ENCODE results near the gene ZFP28. TPM values are rescaled to one million over a fixed set of nuclear protein-coding genes. Genes with fewer than 3 reads are reported as not detected.

ZFP28 gene
- total RNA-seq, 2 experiments from 2014 or later, result 12.2 TPM

DNA sequence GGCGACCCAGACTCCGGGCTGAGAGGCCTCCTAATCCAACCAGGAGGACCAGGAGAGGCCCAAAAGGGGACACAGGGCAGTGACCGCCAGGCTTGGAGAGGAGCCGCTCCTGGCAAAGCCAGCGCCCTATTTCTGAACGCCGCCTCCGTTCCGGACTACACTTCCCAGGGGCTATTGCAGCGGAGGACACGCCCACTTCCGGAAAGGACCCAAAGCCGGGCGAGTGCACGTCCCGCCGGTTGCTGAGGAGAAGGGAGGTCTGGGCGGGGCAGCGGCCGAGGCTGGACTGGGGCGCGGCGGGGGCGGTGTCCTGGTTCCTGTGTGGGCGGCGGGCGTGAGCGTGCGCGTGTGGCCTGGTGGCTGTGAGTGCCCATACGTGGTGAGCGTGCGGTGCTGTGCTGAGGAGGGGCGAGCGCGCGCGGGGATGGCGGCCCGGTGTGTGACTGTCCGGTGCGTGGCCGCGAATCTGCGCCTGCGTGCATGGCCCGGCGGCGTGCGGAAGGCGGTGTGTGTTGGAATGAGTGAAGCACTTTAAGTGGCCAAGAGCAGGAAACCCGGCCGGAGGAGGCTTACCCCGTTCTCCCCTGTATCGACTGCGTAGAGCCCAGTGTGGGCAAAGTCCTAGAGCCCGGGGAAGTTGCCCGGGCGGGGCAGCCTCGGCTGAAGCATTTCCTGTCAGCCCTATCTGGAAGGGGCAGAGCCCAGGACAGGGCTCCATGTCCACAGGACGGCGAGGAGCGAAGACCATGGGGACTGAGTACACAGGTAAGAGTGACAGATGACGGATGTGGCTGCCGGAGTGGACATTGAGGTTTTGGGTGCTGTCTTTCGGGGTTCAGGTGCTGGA, 28.7 kb downstream of the ZFP28 start, which contains the start of gene ZNF470:
Gene ZNF470, plus strand, starts transcription at position 195 of the 847 bp plus-strand sequence. CDS start 2,844 bp downstream, outside the sequence.
- peak within 1 kb of the TSS; percentile 89 for H3K4me3 Mint-ChIP-seq
- H3K27me3 Mint-ChIP-seq, result no peaks in the 10 kb centered on the region
- peaks cover 7% of the 10 kb centered on the region for H3K4me1 Mint-ChIP-seq
- H3K9me3 Mint-ChIP-seq, result peaks cover 26% of the 10 kb centered on the region
- POLR2A ChIA-PET, result interaction anchor here (0.5 to 1.3 kb wide), 2 partner anchors 28 to 1582 kb away, joined by 3 read pairs; no protein-coding TSS in a partner anchor
- peaks cover 60% of the 10 kb centered on the region for H3K36me3 Mint-ChIP-seq
- ATAC-seq (ENCODE audit: low read depth) (peak; percentile 93), DNase-seq (peak; percentile 88)
- H3K27ac Mint-ChIP-seq, result peak within 1 kb of the TSS; percentile 89

DNA sequence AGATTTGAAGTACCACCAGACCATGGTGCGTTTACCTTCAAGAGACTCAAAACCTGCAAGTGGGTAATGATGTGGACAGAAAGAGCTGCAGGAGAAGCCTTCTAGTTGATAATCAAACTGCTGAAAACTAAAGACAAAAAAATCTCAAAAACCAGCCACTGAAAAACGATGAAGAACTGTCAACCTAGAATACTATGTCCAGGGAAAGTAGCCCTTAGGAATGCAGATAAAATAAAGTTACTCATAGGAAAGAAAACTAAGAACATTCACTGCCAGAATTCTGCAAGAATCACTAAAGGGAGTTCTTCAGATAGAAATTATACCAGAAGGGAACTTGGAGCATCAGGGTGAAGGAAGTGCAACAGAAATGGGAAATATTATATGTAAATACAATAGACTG, 33.8 kb downstream of the ZFP28 start:
- Mint-ChIP-seq H3K4me3 (no peak overlapping the region), H3K27me3 (no peaks in the 10 kb centered on the region), H3K27ac (no peak overlapping the region), H3K4me1 (peaks cover 5% of the 10 kb centered on the region), H3K9me3 (peaks cover 35% of the 10 kb centered on the region), H3K36me3 (peaks cover 76% of the 10 kb centered on the region)
- ATAC-seq (ENCODE audit: low read depth) (no peak), DNase-seq (no peak)
- POLR2A ChIA-PET, result no interaction called here

DNA sequence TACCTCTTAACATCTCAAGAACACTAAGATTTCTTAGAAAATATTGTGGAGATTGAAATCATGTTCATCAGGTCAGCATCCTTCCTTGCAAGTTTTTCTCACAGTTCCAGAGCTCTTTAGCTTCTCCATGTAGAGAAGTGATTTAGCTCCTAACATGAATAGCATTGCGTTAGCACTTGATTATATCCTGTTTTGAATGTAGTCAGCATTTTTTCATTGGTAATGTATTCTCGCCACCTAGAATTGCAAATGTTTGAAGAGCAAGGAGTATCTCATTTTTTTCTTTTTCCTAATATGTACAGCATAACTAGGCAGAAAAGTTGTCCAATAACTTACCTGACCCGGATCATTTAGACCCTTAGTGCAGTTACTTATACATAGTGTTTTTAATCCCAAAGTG, 35.2 kb downstream of the ZFP28 start:
- no peaks in the 10 kb centered on the region for H3K27me3 Mint-ChIP-seq
- ATAC-seq (ENCODE audit: low read depth) (no peak), DNase-seq (no peak)
- no peaks in the 10 kb centered on the region for H3K4me1 Mint-ChIP-seq
- no peak overlapping the region for H3K4me3 Mint-ChIP-seq
- H3K36me3 Mint-ChIP-seq, result peaks cover 76% of the 10 kb centered on the region
- no peak overlapping the region for H3K27ac Mint-ChIP-seq
- H3K9me3 Mint-ChIP-seq, result peaks cover 41% of the 10 kb centered on the region
- POLR2A ChIA-PET, result no interaction called here

DNA sequence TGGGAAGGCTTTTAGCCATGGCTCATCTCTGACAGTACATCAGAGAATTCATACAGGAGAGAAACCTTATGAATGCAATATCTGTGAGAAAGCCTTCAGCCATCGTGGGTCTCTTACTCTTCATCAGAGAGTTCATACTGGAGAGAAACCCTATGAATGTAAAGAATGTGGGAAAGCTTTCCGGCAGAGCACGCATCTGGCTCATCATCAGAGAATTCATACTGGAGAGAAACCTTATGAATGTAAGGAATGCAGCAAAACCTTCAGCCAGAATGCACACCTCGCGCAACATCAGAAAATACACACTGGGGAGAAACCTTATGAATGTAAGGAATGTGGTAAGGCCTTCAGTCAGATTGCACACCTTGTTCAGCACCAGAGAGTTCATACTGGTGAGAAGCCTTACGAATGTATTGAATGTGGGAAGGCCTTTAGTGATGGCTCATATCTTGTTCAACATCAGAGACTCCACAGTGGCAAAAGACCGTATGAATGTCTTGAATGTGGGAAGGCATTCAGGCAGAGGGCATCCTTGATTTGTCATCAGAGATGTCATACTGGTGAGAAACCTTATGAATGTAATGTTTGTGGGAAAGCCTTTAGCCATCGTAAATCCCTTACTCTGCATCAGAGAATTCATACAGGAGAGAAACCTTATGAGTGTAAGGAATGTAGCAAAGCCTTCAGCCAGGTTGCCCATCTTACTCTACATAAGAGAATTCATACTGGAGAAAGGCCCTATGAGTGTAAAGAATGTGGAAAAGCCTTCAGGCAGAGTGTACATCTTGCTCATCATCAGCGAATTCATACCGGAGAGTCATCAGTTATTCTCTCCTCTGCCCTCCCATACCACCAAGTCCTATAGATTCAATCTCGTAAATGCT, 39.2 kb downstream of the ZFP28 start:
- Mint-ChIP-seq H3K4me1 (no peaks in the 10 kb centered on the region), H3K9me3 (peaks cover 46% of the 10 kb centered on the region), H3K4me3 (no peak overlapping the region), H3K27ac (no peak overlapping the region), H3K36me3 (peaks cover 52% of the 10 kb centered on the region), H3K27me3 (no peaks in the 10 kb centered on the region)
- no peak for DNase-seq
- ATAC-seq (ENCODE audit: low read depth), result no peak
- POLR2A ChIA-PET, result no interaction called here

DNA sequence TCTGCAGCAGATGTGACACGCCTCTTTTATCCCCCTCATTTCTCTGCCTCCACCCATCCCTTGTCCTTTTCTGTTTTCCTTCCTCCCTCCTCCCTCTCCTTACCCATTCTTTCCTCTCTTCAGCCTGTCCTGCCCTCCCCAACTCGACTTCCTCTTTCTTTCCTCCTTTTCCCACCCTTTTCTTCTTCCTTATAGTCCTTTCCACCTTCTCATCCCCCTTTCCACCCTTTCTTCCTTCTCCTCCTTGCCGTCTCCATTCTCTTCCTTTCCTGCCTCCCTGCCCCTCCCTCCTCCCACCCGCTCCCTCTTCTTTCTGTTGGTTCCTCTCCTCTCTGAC, 55.7 kb downstream of the ZFP28 start:
- POLR2A ChIA-PET, result interaction anchor here (1.7 kb wide), 1 partner anchor 56 kb away, joined by 8 read pairs; the partner anchor contains the start of gene ZFP28
- no peak for DNase-seq
- peaks cover 2% of the 10 kb centered on the region for H3K27me3 Mint-ChIP-seq
- peaks cover 29% of the 10 kb centered on the region for H3K36me3 Mint-ChIP-seq
- no peak for ATAC-seq (ENCODE audit: low read depth)
- peak overlapping the region; percentile 100 for H3K4me3 Mint-ChIP-seq
- H3K4me1 Mint-ChIP-seq, result peaks cover 12% of the 10 kb centered on the region
- H3K27ac Mint-ChIP-seq, result peak overlapping the region; percentile 95
- peaks cover 35% of the 10 kb centered on the region for H3K9me3 Mint-ChIP-seq

DNA sequence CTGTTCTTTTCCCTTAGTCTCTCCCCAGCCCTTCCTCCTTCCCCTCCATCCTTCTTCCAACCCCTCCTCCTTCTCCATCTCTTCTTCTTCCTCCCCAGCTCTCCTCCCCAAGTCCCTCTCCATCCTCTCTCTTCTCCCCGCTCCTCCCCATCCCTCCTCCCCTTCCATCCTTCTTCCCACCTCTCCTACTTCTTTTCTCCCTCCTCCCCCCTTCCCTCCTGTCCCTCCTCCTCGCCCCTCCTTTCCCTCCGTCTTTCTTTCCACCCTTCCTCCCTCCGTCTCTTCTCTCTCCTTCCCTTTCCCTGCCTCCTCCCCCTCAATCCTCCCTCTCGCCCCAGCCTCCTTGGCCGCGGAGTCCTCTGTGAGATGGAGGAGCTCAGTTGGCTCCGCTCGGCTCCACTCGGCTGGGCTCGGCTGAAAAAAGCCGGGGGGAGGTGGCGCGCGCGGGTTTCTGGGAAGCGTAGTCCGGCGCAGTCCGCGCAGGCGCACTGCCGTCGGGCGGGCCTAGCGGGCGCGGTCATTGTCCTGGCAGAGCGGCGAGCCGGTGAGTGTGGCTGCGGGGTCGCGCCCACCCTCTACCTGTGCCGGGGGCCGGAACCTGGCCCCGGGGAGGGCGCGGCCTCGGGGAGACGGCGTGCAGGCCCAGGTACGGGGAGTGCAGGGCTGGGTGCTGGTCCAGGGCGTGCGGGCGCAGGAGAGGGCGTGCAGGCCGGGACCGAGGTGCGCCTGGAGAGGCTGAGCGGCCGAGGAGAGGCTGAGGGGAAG, 56.2 kb downstream of the ZFP28 start, which contains the start of gene ZNF71:
Gene ZNF71, plus strand, starts transcription at position 520 of the 765 bp plus-strand sequence. CDS start 6,257 bp downstream, outside the sequence.
- peaks cover 31% of the 10 kb centered on the region for H3K36me3 Mint-ChIP-seq
- ATAC-seq (ENCODE audit: low read depth), result peak; percentile 94

DNA sequence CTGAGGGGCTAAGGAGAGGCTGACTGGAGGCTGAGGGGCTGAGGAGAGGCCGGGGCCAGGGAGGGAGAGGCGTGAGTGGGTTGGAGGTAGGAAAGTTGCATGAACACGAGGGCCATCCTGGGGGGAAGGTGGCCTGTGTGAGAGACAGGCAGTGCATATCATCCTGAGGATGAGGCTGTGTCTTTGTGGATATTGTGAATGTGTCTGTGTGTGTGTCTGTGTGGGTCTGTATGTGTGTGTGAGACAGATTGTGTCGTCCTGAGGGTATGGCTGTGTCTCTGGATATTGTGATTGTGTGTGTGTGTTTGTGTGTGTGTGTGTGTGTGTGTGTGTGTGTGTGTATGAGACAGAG, 56.8 kb downstream of the ZFP28 start:
- peak; percentile 43 for ATAC-seq (ENCODE audit: low read depth)
- POLR2A ChIA-PET, result interaction anchor here (1.7 kb wide), 1 partner anchor 57 kb away, joined by 8 read pairs; the partner anchor contains the start of gene ZFP28
- H3K27ac Mint-ChIP-seq, result peak overlapping the region; percentile 95
- H3K4me3 Mint-ChIP-seq, result peak overlapping the region; percentile 100
- H3K4me1 Mint-ChIP-seq, result peaks cover 12% of the 10 kb centered on the region
- H3K36me3 Mint-ChIP-seq, result peaks cover 33% of the 10 kb centered on the region
- peaks cover 36% of the 10 kb centered on the region for H3K9me3 Mint-ChIP-seq
- peaks cover 1% of the 10 kb centered on the region for H3K27me3 Mint-ChIP-seq
- no peak for DNase-seq

More for the DNA sequence above, 56.2 kb downstream of the ZFP28 start, which contains the start of gene ZNF71:
- Mint-ChIP-seq H3K4me1 (peaks cover 12% of the 10 kb centered on the region), H3K27me3 (peaks cover 2% of the 10 kb centered on the region), H3K4me3 (peak within 1 kb of the TSS; percentile 100), H3K9me3 (peaks cover 35% of the 10 kb centered on the region), H3K27ac (peak within 1 kb of the TSS; percentile 95)
- peak; percentile 91 for DNase-seq
- POLR2A ChIA-PET, result interaction anchor here (0.7 to 1.7 kb wide), 3 partner anchors 56 to 893 kb away, joined by 5 to 9 read pairs (median 8); partner anchors contain the start of gene ZFP28

DNA sequence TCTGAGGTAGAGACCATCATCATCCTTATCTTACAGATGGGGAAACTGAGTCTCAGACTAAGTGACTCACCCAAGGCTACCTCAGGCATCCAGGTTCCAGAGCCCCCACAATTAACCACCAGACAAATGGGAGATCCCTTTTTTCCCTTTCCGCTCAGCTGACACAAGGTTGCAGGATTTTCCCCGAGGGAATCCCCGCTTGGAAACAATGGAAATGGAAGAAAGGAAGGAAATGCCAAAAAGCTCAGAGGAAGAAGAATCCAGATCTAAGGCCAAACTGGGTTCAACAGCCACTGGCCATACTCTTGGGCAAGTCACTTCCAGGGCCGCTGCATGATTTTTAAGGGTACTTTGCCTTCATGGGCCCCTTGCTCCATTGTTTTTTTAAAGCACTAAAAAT, 57.9 kb downstream of the ZFP28 start:
- Mint-ChIP-seq H3K27me3 (no peaks in the 10 kb centered on the region), H3K4me1 (peaks cover 12% of the 10 kb centered on the region), H3K4me3 (no peak overlapping the region), H3K9me3 (peaks cover 40% of the 10 kb centered on the region), H3K27ac (no peak overlapping the region), H3K36me3 (peaks cover 45% of the 10 kb centered on the region)
- ATAC-seq (ENCODE audit: low read depth) (no peak), DNase-seq (no peak)
- POLR2A ChIA-PET, result no interaction called here

DNA sequence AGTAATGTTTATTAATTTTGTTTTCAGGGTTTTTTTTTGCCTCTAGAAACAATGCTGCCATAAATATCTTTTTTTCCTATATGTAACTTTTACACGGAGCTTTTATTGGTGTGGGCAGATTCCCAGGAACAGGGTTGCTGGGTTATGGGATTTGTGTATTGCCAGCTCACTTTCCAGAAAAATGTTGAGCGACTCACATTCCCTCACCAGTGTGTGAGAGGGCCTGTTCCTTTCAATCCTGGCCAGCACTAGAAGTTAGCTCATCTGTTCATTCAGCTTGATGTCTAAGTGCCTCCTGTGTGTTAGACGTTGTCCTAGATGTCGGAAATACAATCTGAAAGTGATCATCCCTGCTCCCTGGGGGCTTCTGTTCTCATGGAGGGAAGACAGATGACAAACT, 58.9 kb downstream of the ZFP28 start:
- Mint-ChIP-seq H3K4me3 (no peak overlapping the region), H3K9me3 (peaks cover 36% of the 10 kb centered on the region), H3K27ac (no peak overlapping the region), H3K27me3 (no peaks in the 10 kb centered on the region), H3K36me3 (peaks cover 53% of the 10 kb centered on the region), H3K4me1 (peaks cover 12% of the 10 kb centered on the region)
- no peak for DNase-seq
- no peak for ATAC-seq (ENCODE audit: low read depth)
- POLR2A ChIA-PET, result no interaction called here

DNA sequence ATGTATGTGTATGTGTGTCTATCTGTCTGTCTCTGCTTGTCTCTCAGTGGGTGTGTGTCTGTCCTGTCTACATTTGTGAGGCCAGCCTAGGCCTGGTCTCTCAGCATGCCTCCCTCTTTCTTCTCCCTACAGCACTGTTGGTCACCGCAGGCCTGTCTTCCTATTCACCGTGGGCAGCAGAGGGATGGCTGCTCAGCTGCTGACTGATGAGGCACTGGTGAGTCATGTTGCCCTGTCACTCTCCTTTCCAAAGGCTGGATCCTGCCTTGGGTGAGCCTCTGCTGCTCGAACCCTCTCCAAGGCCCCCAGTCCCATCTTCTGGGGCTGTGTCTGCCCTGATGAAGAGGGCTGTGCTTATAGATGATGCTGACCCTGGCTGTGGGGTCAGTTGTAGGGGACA, 62.6 kb downstream of the ZFP28 start:
- no peak for DNase-seq
- POLR2A ChIA-PET, result no interaction called here
- Mint-ChIP-seq H3K4me1 (peaks cover 2% of the 10 kb centered on the region), H3K27me3 (no peaks in the 10 kb centered on the region), H3K27ac (no peak overlapping the region), H3K9me3 (peaks cover 41% of the 10 kb centered on the region), H3K36me3 (peaks cover 71% of the 10 kb centered on the region), H3K4me3 (no peak overlapping the region)
- no peak for ATAC-seq (ENCODE audit: low read depth)

DNA sequence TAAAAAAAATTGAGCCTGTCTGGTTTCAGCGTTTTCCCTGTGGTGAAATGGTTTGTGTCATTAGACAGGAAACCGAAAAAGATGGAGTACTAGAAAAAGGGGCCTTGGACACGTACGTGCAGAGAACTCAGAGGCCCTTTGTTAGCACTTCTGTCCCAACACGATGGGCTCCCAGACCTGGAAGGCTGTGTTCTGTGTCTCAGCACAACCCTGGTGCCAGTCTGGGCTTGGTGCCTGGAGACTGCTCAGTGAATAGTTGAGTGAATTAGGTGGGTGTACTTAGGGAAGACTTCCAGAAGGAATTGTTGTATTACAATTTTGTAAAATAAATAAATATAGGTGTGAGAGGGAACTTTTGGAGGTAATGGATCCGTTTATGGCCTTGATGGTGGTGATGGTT, 65.1 kb downstream of the ZFP28 start:
- H3K4me1 Mint-ChIP-seq, result no peaks in the 10 kb centered on the region
- H3K4me3 Mint-ChIP-seq, result no peak overlapping the region
- peaks cover 46% of the 10 kb centered on the region for H3K9me3 Mint-ChIP-seq
- DNase-seq (no peak), ATAC-seq (ENCODE audit: low read depth) (no peak)
- peaks cover 58% of the 10 kb centered on the region for H3K36me3 Mint-ChIP-seq
- no peaks in the 10 kb centered on the region for H3K27me3 Mint-ChIP-seq
- POLR2A ChIA-PET, result no interaction called here
- H3K27ac Mint-ChIP-seq, result no peak overlapping the region

Measured in activated naive CD8-positive, alpha-beta T cell treated with anti-CD3 and anti-CD28 coated beads, Interleukin-2, amount 10 ng/mL, durations not matched to agents 7 days and 5 days (primary cell).